ENCODE results near the gene MPI.

DNA sequence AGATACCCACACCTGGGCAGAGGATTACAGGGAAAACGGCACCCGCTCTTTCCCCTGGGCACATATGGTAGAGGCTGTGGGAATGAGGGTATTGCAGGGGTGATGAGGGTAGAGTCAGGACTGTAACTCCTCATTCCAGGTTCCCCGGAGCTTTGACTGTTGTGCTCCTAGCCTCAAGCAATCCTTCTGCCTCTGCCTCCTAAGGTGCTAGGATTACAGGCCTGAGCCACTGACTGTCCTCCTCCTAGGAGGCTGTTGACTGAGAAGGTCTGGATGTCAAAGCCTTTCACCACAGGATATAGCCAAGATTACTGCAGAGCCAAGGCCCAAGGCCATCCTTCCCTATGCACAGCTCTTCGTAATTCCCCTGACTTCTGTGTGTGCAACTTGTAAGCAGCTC lies 1.1 kb upstream of the MPI start:
- TF ChIP-seq, protein P1, sequence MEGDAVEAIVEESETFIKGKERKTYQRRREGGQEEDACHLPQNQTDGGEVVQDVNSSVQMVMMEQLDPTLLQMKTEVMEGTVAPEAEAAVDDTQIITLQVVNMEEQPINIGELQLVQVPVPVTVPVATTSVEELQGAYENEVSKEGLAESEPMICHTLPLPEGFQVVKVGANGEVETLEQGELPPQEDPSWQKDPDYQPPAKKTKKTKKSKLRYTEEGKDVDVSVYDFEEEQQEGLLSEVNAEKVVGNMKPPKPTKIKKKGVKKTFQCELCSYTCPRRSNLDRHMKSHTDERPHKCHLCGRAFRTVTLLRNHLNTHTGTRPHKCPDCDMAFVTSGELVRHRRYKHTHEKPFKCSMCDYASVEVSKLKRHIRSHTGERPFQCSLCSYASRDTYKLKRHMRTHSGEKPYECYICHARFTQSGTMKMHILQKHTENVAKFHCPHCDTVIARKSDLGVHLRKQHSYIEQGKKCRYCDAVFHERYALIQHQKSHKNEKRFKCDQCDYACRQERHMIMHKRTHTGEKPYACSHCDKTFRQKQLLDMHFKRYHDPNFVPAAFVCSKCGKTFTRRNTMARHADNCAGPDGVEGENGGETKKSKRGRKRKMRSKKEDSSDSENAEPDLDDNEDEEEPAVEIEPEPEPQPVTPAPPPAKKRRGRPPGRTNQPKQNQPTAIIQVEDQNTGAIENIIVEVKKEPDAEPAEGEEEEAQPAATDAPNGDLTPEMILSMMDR (IDR thresholded peaks at IDR 0.05): no peak
- TF ChIP-seq POLR2A (IDR thresholded peaks at IDR 0.05): no peak
- TF ChIP-seq EP300 (IDR thresholded peaks at IDR 0.05; ENCODE audit: low read depth): no peak

Measured in transverse colon (tissue), 3 donors.